ENCODE results near the gene ITPK1. TPM values are rescaled to one million over a fixed set of nuclear protein-coding genes. Genes with fewer than 3 reads are reported as not detected.
"Not testable (repeated sequence)": the region's sequence is repeated elsewhere in the genome, so short reads cannot be mapped to it uniquely, and the experiment has no call there.

ITPK1 gene
- total RNA-seq, 1 experiment from 2014 or later = 60.1 TPM

DNA sequence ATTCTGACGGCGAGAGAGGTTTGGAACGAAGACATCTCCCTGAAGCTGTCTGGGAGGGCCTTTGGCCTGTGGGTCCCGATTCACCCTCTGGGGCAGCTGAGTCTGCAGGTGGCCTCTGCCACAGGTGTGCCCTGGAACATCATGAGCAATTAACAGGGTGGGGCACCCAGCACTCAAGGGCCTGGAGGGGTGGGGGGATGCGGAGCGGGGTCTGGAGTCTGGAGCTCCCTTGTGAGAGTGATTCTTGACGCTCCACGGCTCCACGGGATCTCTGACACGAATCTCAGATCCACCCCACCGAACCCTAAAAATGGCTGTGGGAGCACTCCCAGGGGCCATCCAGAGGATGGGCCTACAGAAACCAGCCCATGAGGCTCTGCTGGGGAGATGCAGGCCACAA, 8.3 kb downstream of the ITPK1 start:
- Mint-ChIP-seq H3K4me3 (ENCODE audit: unreplicated experiment) (no peak overlapping the region), H3K4me1 (ENCODE audit: low read depth, unreplicated experiment) (no peaks in the 10 kb centered on the region), H3K9me3 (ENCODE audit: unreplicated experiment) (no peaks in the 10 kb centered on the region), H3K27ac (ENCODE audit: unreplicated experiment) (no peak overlapping the region), H3K27me3 (ENCODE audit: insufficient read depth, unreplicated experiment) (no peaks in the 10 kb centered on the region), H3K36me3 (ENCODE audit: insufficient read depth, unreplicated experiment) (no peaks in the 10 kb centered on the region)
- no peaks in the 10 kb centered on the region; the same call in 1 of the 2 replicates for H3K36me3 ChIP-seq (ENCODE audit: control insufficient read depth, insufficient read depth, low read length)
- no peaks in the 10 kb centered on the region; the same call in 1 of the 2 replicates for H3K4me1 ChIP-seq
- ChIA-PET POLR2A (no interaction called here), CTCF (no interaction called here)
- BruUV-seq (replicated peaks) = no TSS peak
- TF ChIP-seq, protein P1, sequence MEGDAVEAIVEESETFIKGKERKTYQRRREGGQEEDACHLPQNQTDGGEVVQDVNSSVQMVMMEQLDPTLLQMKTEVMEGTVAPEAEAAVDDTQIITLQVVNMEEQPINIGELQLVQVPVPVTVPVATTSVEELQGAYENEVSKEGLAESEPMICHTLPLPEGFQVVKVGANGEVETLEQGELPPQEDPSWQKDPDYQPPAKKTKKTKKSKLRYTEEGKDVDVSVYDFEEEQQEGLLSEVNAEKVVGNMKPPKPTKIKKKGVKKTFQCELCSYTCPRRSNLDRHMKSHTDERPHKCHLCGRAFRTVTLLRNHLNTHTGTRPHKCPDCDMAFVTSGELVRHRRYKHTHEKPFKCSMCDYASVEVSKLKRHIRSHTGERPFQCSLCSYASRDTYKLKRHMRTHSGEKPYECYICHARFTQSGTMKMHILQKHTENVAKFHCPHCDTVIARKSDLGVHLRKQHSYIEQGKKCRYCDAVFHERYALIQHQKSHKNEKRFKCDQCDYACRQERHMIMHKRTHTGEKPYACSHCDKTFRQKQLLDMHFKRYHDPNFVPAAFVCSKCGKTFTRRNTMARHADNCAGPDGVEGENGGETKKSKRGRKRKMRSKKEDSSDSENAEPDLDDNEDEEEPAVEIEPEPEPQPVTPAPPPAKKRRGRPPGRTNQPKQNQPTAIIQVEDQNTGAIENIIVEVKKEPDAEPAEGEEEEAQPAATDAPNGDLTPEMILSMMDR (IDR thresholded peaks at IDR 0.05; ENCODE audit: insufficient read depth in 1 of 2, low read depth in 1 of 2, low read length in 1 of 2, severe bottlenecking in 1 of 2, unreplicated experiment in 1 of 2) = no peak
- intact Hi-C loops (cut with micrococcal nuclease; ENCODE audit: unreplicated experiment) = no loop called here
- no peaks in the 10 kb centered on the region for H3K27me3 ChIP-seq (replicated peaks; ENCODE audit: control insufficient read depth, insufficient read depth, low read length)
- no peaks in the 10 kb centered on the region for H3K9me3 ChIP-seq
- DNase-seq = no peak
- H3K4me3 ChIP-seq (ENCODE audit: low read depth, low read length) = no peak overlapping the region

DNA sequence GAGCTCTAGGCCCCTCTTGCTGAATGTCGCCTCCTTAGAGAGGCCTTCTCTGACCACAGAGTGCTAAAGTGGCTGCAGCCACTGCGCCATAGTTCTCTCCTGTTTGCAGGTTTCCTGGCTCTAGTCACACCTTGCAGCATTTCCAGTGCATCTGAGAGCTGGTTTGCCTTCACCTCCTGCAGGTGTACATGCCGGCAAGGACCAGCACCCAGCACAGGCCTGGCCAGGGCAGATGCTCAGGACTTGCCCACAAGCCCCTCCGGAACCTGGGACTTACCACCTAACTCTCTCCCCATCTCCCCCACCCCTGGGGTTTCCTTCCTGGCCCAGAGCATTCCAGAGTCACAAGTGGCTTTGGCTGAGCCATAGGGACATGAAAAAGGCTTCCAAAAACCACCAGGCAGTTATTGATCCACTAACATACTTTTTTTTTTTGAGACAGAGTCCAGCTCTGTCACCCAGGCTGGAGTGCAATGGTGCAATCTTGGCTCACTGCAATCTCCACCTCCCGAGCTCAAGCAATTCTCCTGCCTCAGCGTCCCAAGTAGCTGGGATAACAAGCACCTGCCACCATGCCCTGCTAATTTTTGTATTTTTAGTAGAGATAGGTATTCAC, 9.1 kb downstream of the ITPK1 start:
- POLR2A ChIA-PET = no interaction called here
- CTCF ChIA-PET = no interaction called here
- no peaks in the 10 kb centered on the region; the same call in 1 of the 2 replicates for H3K36me3 ChIP-seq (ENCODE audit: control insufficient read depth, insufficient read depth, low read length)
- Mint-ChIP-seq H3K4me1 (ENCODE audit: low read depth, unreplicated experiment) (no peaks in the 10 kb centered on the region), H3K36me3 (ENCODE audit: insufficient read depth, unreplicated experiment) (no peaks in the 10 kb centered on the region), H3K27ac (ENCODE audit: unreplicated experiment) (no peak overlapping the region), H3K9me3 (ENCODE audit: unreplicated experiment) (no peaks in the 10 kb centered on the region), H3K4me3 (ENCODE audit: unreplicated experiment) (no peak overlapping the region), H3K27me3 (ENCODE audit: insufficient read depth, unreplicated experiment) (no peaks in the 10 kb centered on the region)
- no TSS peak for BruUV-seq (replicated peaks)
- no peak for DNase-seq
- no peaks in the 10 kb centered on the region for H3K27me3 ChIP-seq (replicated peaks; ENCODE audit: control insufficient read depth, insufficient read depth, low read length)
- intact Hi-C loops (cut with micrococcal nuclease; ENCODE audit: unreplicated experiment) = no loop called here
- no peaks in the 10 kb centered on the region for H3K9me3 ChIP-seq
- H3K4me1 ChIP-seq = peaks cover 1% of the 10 kb centered on the region; the same call in 1 of the 2 replicates
- TF ChIP-seq, protein P1 (IDR thresholded peaks at IDR 0.05; ENCODE audit: insufficient read depth in 1 of 2, low read depth in 1 of 2, low read length in 1 of 2, severe bottlenecking in 1 of 2, unreplicated experiment in 1 of 2) = no peak
- H3K4me3 ChIP-seq (ENCODE audit: low read depth, low read length) = no peak overlapping the region

DNA sequence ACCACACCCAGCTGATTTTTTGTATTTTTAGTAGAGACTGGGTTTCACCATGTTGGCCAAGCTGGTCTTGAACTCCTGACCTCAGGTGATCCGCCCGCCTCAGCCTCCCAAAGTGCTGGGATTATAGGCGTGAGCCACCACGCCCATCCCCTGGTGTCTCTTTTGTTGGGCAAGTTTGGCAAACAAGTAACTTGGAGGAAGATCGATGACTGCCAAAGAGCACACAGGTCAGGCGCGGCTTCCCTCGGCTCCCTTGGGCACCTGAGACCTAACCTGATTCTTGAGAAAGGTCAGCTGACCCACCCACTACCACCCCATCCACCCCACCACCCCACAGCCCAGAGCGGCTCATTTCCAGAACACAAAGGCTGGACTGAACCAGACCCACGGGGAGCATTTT, 9.9 kb downstream of the ITPK1 start:
- H3K9me3 ChIP-seq; BruUV-seq (replicated peaks); H3K36me3 Mint-ChIP-seq (ENCODE audit: insufficient read depth, unreplicated experiment); H3K4me1 ChIP-seq; DNase-seq; H3K36me3 ChIP-seq (ENCODE audit: control insufficient read depth, insufficient read depth, low read length); H3K4me3 Mint-ChIP-seq (ENCODE audit: unreplicated experiment); H3K27me3 Mint-ChIP-seq (ENCODE audit: insufficient read depth, unreplicated experiment); H3K4me1 Mint-ChIP-seq (ENCODE audit: low read depth, unreplicated experiment); intact Hi-C loops (cut with micrococcal nuclease; ENCODE audit: unreplicated experiment); H3K9me3 Mint-ChIP-seq (ENCODE audit: unreplicated experiment); H3K27me3 ChIP-seq (replicated peaks; ENCODE audit: control insufficient read depth, insufficient read depth, low read length); H3K4me3 ChIP-seq (ENCODE audit: low read depth, low read length); H3K27ac Mint-ChIP-seq (ENCODE audit: unreplicated experiment): not testable (repeated sequence)
- CTCF ChIA-PET = interaction anchor here (0.9 to 1.3 kb wide), 3 partner anchors 7 to 62 kb away, joined by 3 to 6 read pairs (median 4); no protein-coding TSS in a partner anchor
- POLR2A ChIA-PET = interaction anchor here (0.6 kb wide), 1 partner anchor 67 kb away, joined by 3 read pairs; no protein-coding TSS in a partner anchor
